OCI-M1 (cell line): ENCODE data around the gene SPINT3.
"Not testable (repeated sequence)": the region's sequence is repeated elsewhere in the genome, so short reads cannot be mapped to it uniquely, and the experiment has no call there.

Experiments used
- DNase-seq: peaks from one replicate; lab custom pipeline; 2025; lab: John Stamatoyannopoulos, UW

The SPINT3 gene

GRCh38 chr20:45502561-45502960 is 12.9 kb downstream of the SPINT3 start:
- DNase-seq = no peak

DNA sequence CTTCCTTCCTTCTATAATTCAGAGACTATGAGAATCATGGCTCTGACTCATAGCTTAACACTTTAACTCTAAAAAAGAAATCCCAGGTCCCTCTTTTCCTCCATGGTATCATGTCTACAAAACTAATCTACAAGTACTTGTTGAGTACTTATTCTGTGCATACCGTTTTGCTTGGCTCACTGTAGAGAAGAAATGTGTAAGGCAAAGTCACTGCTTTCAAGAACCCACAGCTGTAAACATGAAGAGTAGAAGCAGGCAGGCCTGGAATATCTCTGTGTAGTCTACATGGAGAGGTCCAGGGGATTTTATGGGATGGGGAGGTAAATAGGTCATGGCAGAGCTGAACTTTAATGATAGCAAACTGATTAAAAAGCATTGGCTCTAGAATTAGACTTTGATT is 13.8 kb downstream of the SPINT3 start:
- DNase-seq = no peak

DNA sequence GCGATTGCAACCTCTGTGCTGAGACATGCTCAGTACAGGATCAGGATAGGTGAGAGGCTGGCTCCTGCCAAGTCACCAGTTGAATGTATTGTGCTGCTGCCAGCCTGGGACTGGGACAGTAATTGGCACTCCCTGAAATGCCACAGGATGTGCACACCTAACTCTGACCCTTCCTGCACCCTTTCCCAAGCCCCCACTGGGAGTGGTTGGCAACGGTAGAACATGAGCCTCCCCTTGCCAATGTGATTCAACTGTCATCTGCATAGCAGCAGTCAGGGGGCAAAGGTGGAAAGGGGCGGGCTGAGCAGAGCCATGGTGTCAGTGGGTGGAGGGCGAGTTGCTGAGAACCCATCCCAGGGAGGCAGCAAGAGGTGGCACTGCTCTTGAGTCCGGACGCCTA is 15.4 kb downstream of the SPINT3 start:
- no peak for DNase-seq

GRCh38 chr20:45497971-45498494 is 17.4 kb downstream of the SPINT3 start:
- no peak for DNase-seq

- DNase-seq = no peak
Measured at GRCh38 chr20:45496166-45496565, 19.3 kb downstream of the SPINT3 start.

- no peak for DNase-seq
Measured at GRCh38 chr20:45495501-45495941, 19.9 kb downstream of the SPINT3 start.

DNA sequence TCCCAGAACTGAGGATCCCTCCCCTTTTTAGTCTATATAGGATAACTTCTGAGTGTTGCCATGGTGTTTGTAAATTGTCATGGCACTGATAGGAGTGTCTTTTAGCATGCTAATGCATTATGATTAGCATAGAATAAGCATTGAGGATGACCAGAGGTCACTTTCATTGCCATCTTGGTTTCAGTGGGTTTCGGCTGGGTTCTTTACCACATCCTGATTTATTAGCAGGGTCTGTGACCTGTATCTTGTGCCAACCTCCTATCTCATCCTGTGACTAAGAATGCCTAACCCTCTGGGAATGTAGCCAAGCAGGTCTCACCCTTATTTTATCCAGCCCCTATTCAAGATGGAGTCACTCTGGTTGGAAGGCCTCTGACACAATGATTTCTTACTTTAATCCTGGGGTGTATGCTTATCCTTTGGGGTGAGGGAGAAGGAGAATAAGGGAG is 26.3 kb downstream of the SPINT3 start:
- DNase-seq = no peak

- DNase-seq = peak; percentile 19
Measured at GRCh38 chr20:45487231-45487635, 28.2 kb downstream of the SPINT3 start.

DNA sequence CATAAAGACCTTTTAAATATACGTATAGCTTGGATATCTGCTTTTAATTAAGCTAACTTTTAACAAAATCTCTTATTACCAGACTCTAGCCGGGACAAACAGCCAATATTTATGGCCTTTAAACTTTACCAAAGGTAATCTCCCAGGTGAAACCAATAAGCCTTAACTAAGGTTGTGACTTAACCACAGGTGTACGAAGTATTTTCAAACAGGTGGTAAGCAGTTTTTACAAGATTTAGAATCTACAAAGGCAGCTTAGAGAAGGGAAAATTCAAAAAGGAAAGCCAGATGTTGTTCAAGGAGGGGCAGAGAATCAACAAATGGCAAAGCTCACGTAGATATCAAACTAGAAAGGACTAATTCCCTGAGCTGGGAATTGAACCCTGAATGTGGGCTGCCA is 30.0 kb downstream of the SPINT3 start:
- no peak for DNase-seq

- no peak for DNase-seq
Measured at GRCh38 chr20:45484676-45485075, 30.7 kb downstream of the SPINT3 start.

- no peak for DNase-seq
Measured at GRCh38 chr20:45479822-45480221, 35.6 kb downstream of the SPINT3 start.

DNA sequence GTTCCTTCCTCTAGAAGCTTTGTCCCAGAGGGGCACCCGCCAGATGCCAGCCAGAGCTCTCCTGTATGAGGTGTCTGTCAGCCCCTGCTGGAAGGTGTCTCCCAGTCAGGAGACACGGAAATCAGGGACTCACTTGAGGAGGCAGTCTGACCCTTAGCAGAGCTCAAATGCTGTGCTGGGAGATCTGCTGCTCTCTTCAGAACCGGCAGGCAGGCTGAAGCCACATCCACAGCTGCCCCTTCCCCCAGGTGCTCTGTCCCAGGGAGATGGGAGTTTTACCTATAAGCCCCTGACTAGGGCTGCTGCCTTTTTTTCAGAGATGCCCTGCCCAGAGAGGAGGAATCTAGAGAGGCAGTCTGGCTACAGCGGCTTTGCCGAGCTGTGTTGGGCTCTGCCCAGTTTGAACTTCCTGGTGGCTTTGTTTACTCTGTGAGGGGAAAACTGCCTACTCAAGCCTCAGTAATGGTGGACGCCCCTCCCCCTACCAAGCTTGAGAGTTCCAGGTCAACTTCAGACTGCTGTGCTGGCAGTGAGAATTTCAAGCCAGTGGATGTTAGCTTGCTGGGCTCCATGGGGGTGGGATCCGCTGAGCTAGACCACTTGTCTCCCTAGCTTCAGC is 37.8 kb downstream of the SPINT3 start:
- not testable (repeated sequence) for DNase-seq

DNA sequence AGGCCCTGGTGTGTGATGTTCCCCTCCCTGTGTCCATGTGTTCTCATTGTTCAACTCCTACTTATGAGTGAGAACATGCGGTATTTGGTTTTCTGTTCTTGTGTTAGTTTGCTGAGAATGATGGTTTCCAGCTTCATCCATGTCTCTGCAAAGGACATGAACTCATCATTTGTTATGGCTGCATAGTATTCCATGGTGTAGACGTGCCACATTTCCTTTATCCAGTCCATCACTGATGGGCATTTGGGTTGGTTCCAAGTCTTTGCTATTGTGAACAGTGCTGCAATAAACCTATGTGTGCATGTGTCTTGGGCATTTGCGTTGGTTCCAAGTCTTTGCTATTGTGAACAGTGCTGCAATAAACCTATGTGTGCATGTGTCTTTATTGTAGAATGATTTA is 43.1 kb downstream of the SPINT3 start:
- not testable (repeated sequence) for DNase-seq

DNA sequence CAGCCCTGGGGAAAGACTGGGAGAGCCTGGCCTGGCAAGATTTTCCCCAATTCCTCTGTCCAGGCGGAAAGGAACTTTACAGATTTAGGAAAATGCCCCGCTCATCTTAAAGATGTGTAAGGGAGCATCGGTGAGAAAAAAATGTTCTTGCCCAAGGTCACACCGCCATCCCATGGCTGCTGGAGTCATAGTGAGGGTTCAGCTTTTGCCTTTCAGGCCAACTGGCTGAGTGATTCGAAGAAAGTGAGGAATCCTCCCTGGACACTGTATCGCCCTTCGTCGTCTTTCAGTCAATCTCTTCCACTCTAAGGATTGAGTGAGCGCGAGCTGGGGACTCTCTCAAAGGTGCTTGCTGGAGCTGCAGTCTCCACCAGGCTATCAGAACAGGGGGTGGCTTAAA is 44.5 kb downstream of the SPINT3 start:
- peak; percentile 6 for DNase-seq

GRCh38 chr20:45470262-45470931 is 45.0 kb downstream of the SPINT3 start:
- DNase-seq = no peak

GRCh38 chr20:45469336-45470261 is 45.8 kb downstream of the SPINT3 start, which contains the start of gene WFDC2:
Gene WFDC2 (plus strand): TSS chr20:45469753. CDS start chr20:45469782, 29 bp downstream.
- DNase-seq = no peak

GRCh38 chr20:45467861-45468260 is 47.6 kb downstream of the SPINT3 start:
- no peak for DNase-seq

- DNase-seq = no peak
Measured at GRCh38 chr20:45467172-45467571, 48.2 kb downstream of the SPINT3 start.

GRCh38 chr20:45465491-45466266 is 49.7 kb downstream of the SPINT3 start:
- DNase-seq = peak; percentile 66

GRCh38 chr20:45463709-45464108 is 51.7 kb downstream of the SPINT3 start:
- no peak for DNase-seq

GRCh38 chr20:45462711-45463509 is 52.5 kb downstream of the SPINT3 start:
- DNase-seq = no peak
